Measurements from ENCODE around the gene CHKB.

CHKB gene

DNA sequence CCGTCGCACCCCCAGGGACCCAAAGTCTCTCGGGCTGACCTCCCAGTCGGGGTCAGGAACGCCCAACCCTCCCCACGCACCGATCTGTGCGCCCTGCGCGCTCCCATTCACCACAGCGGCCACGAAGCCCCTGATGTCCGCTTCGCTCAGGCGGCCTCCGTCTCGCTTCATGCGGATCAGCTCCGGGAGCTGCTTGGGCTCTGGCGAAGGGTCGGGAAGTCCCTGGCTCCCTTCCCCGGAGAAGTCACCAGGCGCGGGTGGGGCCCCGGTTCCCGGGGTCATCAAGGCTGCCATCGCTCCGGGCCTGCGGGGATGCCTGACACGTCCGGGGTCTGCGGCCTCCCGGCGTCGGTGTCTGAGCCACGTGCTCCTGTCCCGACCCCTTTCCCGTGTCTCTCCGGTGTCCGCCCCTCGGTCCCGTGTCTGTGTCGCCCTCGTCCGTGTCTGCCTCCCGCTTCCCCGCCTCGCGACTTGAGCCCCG lies 53.2 kb downstream of the CHKB start:
- DNase-seq, result no peak

Data from CD4-positive, alpha-beta T cell treated with Interleukin-1 beta for 1 hour (primary cell).